ENCODE results near the gene DPF3. TPM values are rescaled to one million over a fixed set of nuclear protein-coding genes. Genes with fewer than 3 reads are reported as not detected.

Gene DPF3
- total RNA-seq, 1 experiment from 2014 or later: not detected

GRCh38 chr14:72614365-72614764, 279.5 kb downstream of the DPF3 start:
- ChIA-PET POLR2A (no interaction called here), CTCF (no interaction called here)
- no peaks in the 10 kb centered on the region for H3K36me3 ChIP-seq (ENCODE audit: control insufficient read depth, insufficient read depth, low read length)
- no peaks in the 10 kb centered on the region for H3K27me3 ChIP-seq (ENCODE audit: control insufficient read depth, insufficient read depth, low read length)
- no peak overlapping the region for H3K4me3 ChIP-seq (ENCODE audit: low read depth in 2 of 2, low read length in 2 of 2)
- H3K4me1 ChIP-seq (ENCODE audit: control insufficient read depth, insufficient read depth, low read length): no peaks in the 10 kb centered on the region
- TF ChIP-seq POLR2AphosphoS5 (IDR thresholded peaks at IDR 0.05; ENCODE audit: low read depth, low read length): no peak
- TF ChIP-seq TCF7L2 (IDR thresholded peaks at IDR 0.05; ENCODE audit: low read depth, low read length): no peak
- no peak for TF ChIP-seq REST (IDR thresholded peaks at IDR 0.05; ENCODE audit: insufficient read depth in 1 of 2, low read depth in 2 of 2, low read length in 1 of 2)
- no peak for TF ChIP-seq CTCF (IDR thresholded peaks at IDR 0.05)
- TF ChIP-seq SIN3A (IDR thresholded peaks at IDR 0.05; ENCODE audit: borderline replicate concordance, insufficient read depth, low read depth, low read length): no peak
- in situ Hi-C loops (cut with HindIII; ENCODE audit: low pct_unique_long_range_greater_than_20kb, low sequenced_read_pairs): no loop called here
- DNase-seq (ENCODE audit: low read depth, low spot score) (no peak), ATAC-seq (no peak)
- no peak overlapping the region for H3K27ac ChIP-seq (ENCODE audit: low read length)
- BruUV-seq (replicated peaks): no TSS peak
- intact Hi-C loops (cut with micrococcal nuclease; ENCODE audit: unreplicated experiment): no loop called here
- no peaks in the 10 kb centered on the region for H3K9me3 ChIP-seq (ENCODE audit: control insufficient read depth, insufficient read depth, low read depth, low read length)

- POLR2A ChIA-PET: no interaction called here
Observed at GRCh38 chr14:72613975-72614319, 280.0 kb downstream of the DPF3 start.

More at GRCh38 chr14:72613975-72614319, 280.0 kb downstream of the DPF3 start:
- no peaks in the 10 kb centered on the region for H3K36me3 ChIP-seq (ENCODE audit: control insufficient read depth, insufficient read depth, low read length)
- no peak for ATAC-seq
- intact Hi-C loops (cut with micrococcal nuclease; ENCODE audit: unreplicated experiment): no loop called here
- no peak overlapping the region for H3K4me3 ChIP-seq (ENCODE audit: low read depth in 2 of 2, low read length in 2 of 2)
- H3K4me1 ChIP-seq (ENCODE audit: control insufficient read depth, insufficient read depth, low read length): no peaks in the 10 kb centered on the region
- H3K9me3 ChIP-seq (ENCODE audit: control insufficient read depth, insufficient read depth, low read depth, low read length): no peaks in the 10 kb centered on the region
- H3K27ac ChIP-seq (ENCODE audit: low read length): no peak overlapping the region
- in situ Hi-C loops (cut with HindIII; ENCODE audit: low pct_unique_long_range_greater_than_20kb, low sequenced_read_pairs): no loop called here
- BruUV-seq (replicated peaks): no TSS peak
- no peaks in the 10 kb centered on the region for H3K27me3 ChIP-seq (ENCODE audit: control insufficient read depth, insufficient read depth, low read length)
- DNase-seq (ENCODE audit: low read depth, low spot score): no peak
- TF ChIP-seq CTCF (IDR thresholded peaks at IDR 0.05): no peak
- TF ChIP-seq REST (IDR thresholded peaks at IDR 0.05; ENCODE audit: insufficient read depth in 1 of 2, low read depth in 2 of 2, low read length in 1 of 2): no peak
- no peak for TF ChIP-seq POLR2AphosphoS5 (IDR thresholded peaks at IDR 0.05; ENCODE audit: low read depth, low read length)
- CTCF ChIA-PET: no interaction called here
